GM18519 (cell line): ENCODE data around the gene RAD52.

ENCODE experiments used
- ATAC-seq: cut with Tn5 transposase; IDR thresholded peaks from one replicate; pipeline ENCODE4 v1.9.1; 2021; ENCODE audit warnings: mild to moderate bottlenecking, moderate library complexity; ENCODE audit not compliant: unreplicated experiment, low FRiP score

The RAD52 gene

GRCh38 chr12:916712-917445 lies 32.6 kb downstream of the RAD52 start:
- ATAC-seq, result no peak

- no peak for ATAC-seq
Measured at GRCh38 chr12:916240-916639, 33.3 kb downstream of the RAD52 start.

- no peak for ATAC-seq
Measured at GRCh38 chr12:915090-915489, 34.4 kb downstream of the RAD52 start.

GRCh38 chr12:913919-914698 lies 35.4 kb downstream of the RAD52 start:
- no peak for ATAC-seq

GRCh38 chr12:912466-913235 lies 36.8 kb downstream of the RAD52 start:
- no peak for ATAC-seq

- ATAC-seq, result no peak
Measured at GRCh38 chr12:911191-911826, 38.2 kb downstream of the RAD52 start.

- no peak for ATAC-seq
Measured at GRCh38 chr12:910416-910815, 39.1 kb downstream of the RAD52 start.

GRCh38 chr12:909861-910260 lies 39.6 kb downstream of the RAD52 start:
- ATAC-seq, result no peak

GRCh38 chr12:907413-908185 lies 41.9 kb downstream of the RAD52 start:
- ATAC-seq, result no peak

- no peak for ATAC-seq
Measured at GRCh38 chr12:906062-906585, 43.4 kb downstream of the RAD52 start.

GRCh38 chr12:905261-906031 lies 44.0 kb downstream of the RAD52 start:
- ATAC-seq, result no peak

- ATAC-seq, result no peak
Measured at GRCh38 chr12:904010-904414, 45.5 kb downstream of the RAD52 start.

GRCh38 chr12:903055-903454 lies 46.4 kb downstream of the RAD52 start:
- no peak for ATAC-seq

GRCh38 chr12:902581-902980 lies 46.9 kb downstream of the RAD52 start:
- no peak for ATAC-seq

GRCh38 chr12:897386-897785 lies 52.1 kb downstream of the RAD52 start:
- no peak for ATAC-seq

- no peak for ATAC-seq
Measured at GRCh38 chr12:896031-896430, 53.5 kb downstream of the RAD52 start.

- no peak for ATAC-seq
Measured at GRCh38 chr12:894226-894625, 55.3 kb downstream of the RAD52 start.

GRCh38 chr12:886206-886605 lies 63.3 kb downstream of the RAD52 start:
- ATAC-seq, result no peak

GRCh38 chr12:885701-886100 lies 63.8 kb downstream of the RAD52 start:
- no peak for ATAC-seq
